GM12892 (cell line): ENCODE results near the gene SORCS2.

Experiments
- POLR2A ChIP-seq: IDR thresholded peaks from 2 replicates; pipeline ENCODE4 v1.6.1; 2011; ENCODE audit warnings: low read depth, low read length, control low read depth
- POLR2AphosphoS5 ChIP-seq: IDR thresholded peaks from 2 replicates; pipeline ENCODE4 v1.6.1; 2011; ENCODE audit warnings: low read depth, low read length, control low read depth
- TAF1 ChIP-seq: IDR thresholded peaks from 2 replicates; pipeline ENCODE4 v1.6.1; 2011; ENCODE audit warnings: low read depth, mild to moderate bottlenecking, control low read depth, low read length, borderline replicate concordance

GRCh38 chr4:7486101-7486500 lies 293.8 kb downstream of the SORCS2 start:
- no peak for TF ChIP-seq POLR2AphosphoS5
- no peak for TF ChIP-seq TAF1
- TF ChIP-seq POLR2A, result no peak
